PC-9 (cell line): ENCODE measurements around the gene CACNB3.

ENCODE experiments used
- EZH2 ChIP-seq: fragments of 200-600 bp; sonication (generic); IDR thresholded peaks from 2 replicates; pipeline ENCODE4 v1.8.0; 2017; ENCODE audit warnings: antibody characterized with exemption, low read depth
- TF ChIP-seq, protein P1 (sequence below): fragments of 200-600 bp; sonication (generic); conservative IDR thresholded peaks from 2 replicates; pipeline ENCODE4 v1.6.1; 2017; ENCODE audit warnings: mixed run types, antibody characterized with exemption, mild to moderate bottlenecking, moderate library complexity

DNA sequence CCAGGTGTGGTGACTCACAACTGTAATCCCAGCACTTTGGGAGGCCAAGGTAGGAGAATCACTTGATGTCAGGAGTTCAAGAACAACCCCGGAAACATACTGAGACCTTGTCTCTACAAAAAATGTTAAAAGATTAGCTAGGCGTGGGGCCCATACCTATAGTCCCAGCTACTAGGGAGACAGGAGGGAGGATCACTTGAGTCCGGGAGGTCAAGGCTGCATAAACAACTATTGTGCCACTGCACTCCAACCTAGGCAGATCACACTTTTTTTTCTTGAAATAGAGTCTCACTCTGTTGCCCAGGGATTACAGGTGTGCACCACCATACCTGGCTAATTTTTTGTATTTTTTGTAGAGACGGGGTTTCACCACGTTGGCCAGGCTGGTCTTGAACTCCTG lies 41.3 kb downstream of the CACNB3 start:
- TF ChIP-seq, protein P1, sequence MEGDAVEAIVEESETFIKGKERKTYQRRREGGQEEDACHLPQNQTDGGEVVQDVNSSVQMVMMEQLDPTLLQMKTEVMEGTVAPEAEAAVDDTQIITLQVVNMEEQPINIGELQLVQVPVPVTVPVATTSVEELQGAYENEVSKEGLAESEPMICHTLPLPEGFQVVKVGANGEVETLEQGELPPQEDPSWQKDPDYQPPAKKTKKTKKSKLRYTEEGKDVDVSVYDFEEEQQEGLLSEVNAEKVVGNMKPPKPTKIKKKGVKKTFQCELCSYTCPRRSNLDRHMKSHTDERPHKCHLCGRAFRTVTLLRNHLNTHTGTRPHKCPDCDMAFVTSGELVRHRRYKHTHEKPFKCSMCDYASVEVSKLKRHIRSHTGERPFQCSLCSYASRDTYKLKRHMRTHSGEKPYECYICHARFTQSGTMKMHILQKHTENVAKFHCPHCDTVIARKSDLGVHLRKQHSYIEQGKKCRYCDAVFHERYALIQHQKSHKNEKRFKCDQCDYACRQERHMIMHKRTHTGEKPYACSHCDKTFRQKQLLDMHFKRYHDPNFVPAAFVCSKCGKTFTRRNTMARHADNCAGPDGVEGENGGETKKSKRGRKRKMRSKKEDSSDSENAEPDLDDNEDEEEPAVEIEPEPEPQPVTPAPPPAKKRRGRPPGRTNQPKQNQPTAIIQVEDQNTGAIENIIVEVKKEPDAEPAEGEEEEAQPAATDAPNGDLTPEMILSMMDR, result no peak
- no peak for TF ChIP-seq EZH2
